ENCODE results near the gene PSORS1C2.

- TF ChIP-seq CTCF (IDR thresholded peaks at IDR 0.05) (no peak), POLR2A (IDR thresholded peaks at IDR 0.05) (no peak)
Observed at GRCh38 chr6:31139599-31139998, 733 bp upstream of the PSORS1C2 start.
